PC-3 (cell line): ENCODE results near the gene URB2. TPM values are rescaled to one million over a fixed set of nuclear protein-coding genes. Genes with fewer than 3 reads are reported as not detected.

Experiments
- ATAC-seq: fragments of 200-7000 bp; cut with Tn5 transposase; 2 replicates; pipeline ENCODE4 v1.9.1; 2020; ENCODE audit warnings: mild to moderate bottlenecking, moderate library complexity
- BruUV-seq: library from RNA; stranded (reverse); fragments of 400-500 nt; replicated peaks from 2 replicates; lab custom pipeline; 2021; lab: Mats Ljungman, UMichigan
- CTCF ChIA-PET: fragments of 300-600 bp; sonication (Branson Sonifier 250); formaldehyde crosslinking; loops from one replicate; lab custom pipeline; 2022; ENCODE audit warnings: antibody characterized with exemption; lab: Charles Lee
- POLR2A ChIA-PET: fragments of 300-600 bp; sonication (Branson Sonifier 250); formaldehyde crosslinking; loops from one replicate; lab custom pipeline; 2022; ENCODE audit warnings: antibody characterized with exemption; ENCODE audit not compliant: unreplicated experiment; lab: Charles Lee
- DNase-seq: peaks from one replicate; pipeline ENCODE4 v3.0.0-alpha.2; 2015
- H2AFZ ChIP-seq: fragments of 300-600 bp; sonication (generic); 2 replicates; pipeline ENCODE4 v1.6.0; 2016; ENCODE audit warnings: antibody characterized with exemption, low read length
- H3F3A ChIP-seq: fragments of 300-600 bp; sonication (generic); one replicate; pipeline ENCODE4 v1.6.0; 2017; ENCODE audit warnings: antibody characterized with exemption, low read length, control low read depth, mild to moderate bottlenecking; ENCODE audit not compliant: unreplicated experiment
- H3K27ac ChIP-seq: fragments of 300-600 bp; sonication (generic); 2 replicates; pipeline ENCODE4 v1.5.1; 2016; ENCODE audit warnings: mild to moderate bottlenecking, low read length
- H3K27me3 ChIP-seq: fragments of 300-600 bp; sonication (generic); 2 replicates; pipeline ENCODE4 v1.6.1; 2016; ENCODE audit warnings: low read length, mixed read lengths
- H3K36me3 ChIP-seq: fragments of 300-600 bp; sonication (generic); 2 replicates; pipeline ENCODE4 v1.6.1; 2016; ENCODE audit warnings: low read depth, mixed run types, low read length, mixed read lengths
- H3K4me1 ChIP-seq: fragments of 300-600 bp; sonication (generic); 2 replicates; pipeline ENCODE4 v1.5.1; 2016; ENCODE audit warnings: low read length; ENCODE audit not compliant: insufficient read depth
- H3K4me2 ChIP-seq: fragments of 300-600 bp; sonication (generic); 2 replicates; pipeline ENCODE4 v1.6.0; 2016; ENCODE audit warnings: low read length
- H3K4me3 ChIP-seq: fragments of 300-600 bp; sonication (generic); 2 replicates; pipeline ENCODE4 v1.5.1; 2016; ENCODE audit warnings: mild to moderate bottlenecking, low read length, mixed read lengths
- H3K79me2 ChIP-seq: fragments of 300-600 bp; sonication (generic); 2 replicates; pipeline ENCODE4 v1.6.1; 2017; ENCODE audit warnings: low read length, mixed read lengths
- H3K9ac ChIP-seq: fragments of 300-600 bp; sonication (generic); 2 replicates; pipeline ENCODE4 v1.6.0; 2016; ENCODE audit warnings: mild to moderate bottlenecking, low read length
- H3K9me2 ChIP-seq: fragments of 300-600 bp; sonication (generic); replicated peaks from 2 replicates; pipeline ENCODE4 v1.6.1; 2016; ENCODE audit warnings: mixed run types, low read length, mixed read lengths
- H3K9me3 ChIP-seq: fragments of 300-600 bp; sonication (generic); 2 replicates; pipeline ENCODE4 v1.6.1; 2016; ENCODE audit warnings: low read length, mixed read lengths
- H4K20me1 ChIP-seq: fragments of 300-600 bp; sonication (generic); 2 replicates; pipeline ENCODE4 v1.6.1; 2016; ENCODE audit warnings: low read length, mixed read lengths
- CTCF ChIP-seq: fragments of 300-600 bp; sonication (generic); conservative IDR thresholded peaks from 2 replicates; pipeline ENCODE4 v1.5.1; 2017; ENCODE audit warnings: antibody characterized with exemption, low read depth, mild to moderate bottlenecking, low read length
- EZH2 ChIP-seq: fragments of 300-600 bp; sonication (generic); IDR thresholded peaks from one replicate; pipeline ENCODE4 v1.6.1; 2017; ENCODE audit warnings: antibody characterized with exemption, mild to moderate bottlenecking, low read length; ENCODE audit not compliant: unreplicated experiment
- EZH2phosphoT487 ChIP-seq: fragments of 300-600 bp; sonication (generic); IDR thresholded peaks from 2 replicates; pipeline ENCODE4 v1.6.1; 2018; ENCODE audit warnings: mild to moderate bottlenecking, antibody characterized with exemption, low read length, borderline replicate concordance
- intact Hi-C: fragments of 100-400 bp; cut with micrococcal nuclease; formaldehyde crosslinking; loops from 2 replicates; pipeline ENCODE4 v1.9.0; 2023
- total RNA-seq: library from RNA; depleted of rRNA; stranded (reverse); fragments of >200 nt; gene quantifications from 2 replicates; pipeline ENCODE4 v1.2.3, GENCODE V29; 2014

Gene URB2
- total RNA-seq, 1 experiment from 2014 or later, result 26.2 TPM

GRCh38 chr1:229636042-229636441 lies 10.0 kb downstream of the URB2 start:
- Histone ChIP-seq H3K27ac (no peak overlapping the region), H3K9me2 (no peaks in the 10 kb centered on the region), H3K9me3 (no peaks in the 10 kb centered on the region), H3F3A (no peaks in the 10 kb centered on the region), H3K27me3 (no peaks in the 10 kb centered on the region), H3K9ac (no peak overlapping the region), H3K4me2 (no peak overlapping the region), H4K20me1 (peaks cover 16% of the 10 kb centered on the region; the same call in 1 of the 2 replicates), H3K4me3 (no peak overlapping the region), H2AFZ (no peak overlapping the region), H3K36me3 (peaks cover 64% of the 10 kb centered on the region), H3K79me2 (peaks cover 82% of the 10 kb centered on the region), H3K4me1 (no peaks in the 10 kb centered on the region)
- POLR2A ChIA-PET, result no interaction called here
- ATAC-seq (no peak), DNase-seq (no peak)
- CTCF ChIA-PET, result no interaction called here
- no peak for TF ChIP-seq EZH2phosphoT487
- no peak for TF ChIP-seq EZH2
- no peak for TF ChIP-seq CTCF
- intact Hi-C loops, result no loop called here
- BruUV-seq, result no TSS peak

- no peak for DNase-seq
- ATAC-seq, result no peak
- H3K27me3 ChIP-seq, result no peaks in the 10 kb centered on the region
- H3K9ac ChIP-seq, result no peak overlapping the region
- ChIA-PET POLR2A (no interaction called here), CTCF (no interaction called here)
- H4K20me1 ChIP-seq, result peaks cover 27% of the 10 kb centered on the region
- H3K36me3 ChIP-seq, result peaks cover 59% of the 10 kb centered on the region
- no peak overlapping the region for H3K27ac ChIP-seq
- H3K79me2 ChIP-seq, result peaks cover 83% of the 10 kb centered on the region
- no peak overlapping the region for H3K4me3 ChIP-seq
- no peak for TF ChIP-seq EZH2phosphoT487
- H3K4me1 ChIP-seq, result no peaks in the 10 kb centered on the region
- no peaks in the 10 kb centered on the region for H3F3A ChIP-seq
- intact Hi-C loops, result no loop called here
- no peaks in the 10 kb centered on the region for H3K9me3 ChIP-seq
- no peak overlapping the region for H2AFZ ChIP-seq
- H3K4me2 ChIP-seq, result no peak overlapping the region
- H3K9me2 ChIP-seq, result no peaks in the 10 kb centered on the region
- BruUV-seq, result no TSS peak
Observed at GRCh38 chr1:229637746-229638145, 11.7 kb downstream of the URB2 start.

GRCh38 chr1:229640455-229640854 lies 14.4 kb downstream of the URB2 start:
- peaks cover 28% of the 10 kb centered on the region for H4K20me1 ChIP-seq
- ChIA-PET CTCF (no interaction called here), POLR2A (no interaction called here)
- H3K9me3 ChIP-seq, result no peaks in the 10 kb centered on the region
- H3K9me2 ChIP-seq, result no peaks in the 10 kb centered on the region
- H3K4me3 ChIP-seq, result no peak overlapping the region
- H3K4me1 ChIP-seq, result no peaks in the 10 kb centered on the region
- no peak overlapping the region for H3K4me2 ChIP-seq
- H3K9ac ChIP-seq, result no peak overlapping the region
- DNase-seq (no peak), ATAC-seq (no peak)
- H3F3A ChIP-seq, result no peaks in the 10 kb centered on the region
- peaks cover 79% of the 10 kb centered on the region for H3K79me2 ChIP-seq
- intact Hi-C loops, result no loop called here
- BruUV-seq, result no TSS peak
- TF ChIP-seq CTCF (no peak), EZH2phosphoT487 (no peak), EZH2 (no peak)
- H3K27ac ChIP-seq, result no peak overlapping the region
- peaks cover 59% of the 10 kb centered on the region for H3K36me3 ChIP-seq
- no peaks in the 10 kb centered on the region for H3K27me3 ChIP-seq
- H2AFZ ChIP-seq, result no peak overlapping the region
